Caco-2 (cell line): Measurements from ENCODE around the gene P2RX1. TPM values are rescaled to one million over a fixed set of nuclear protein-coding genes. Genes with fewer than 3 reads are reported as not detected.
A peak's percentile ranks its signal among the peaks of the same experiment; 100 is the strongest.

ENCODE experiments used
- BruUV-seq: library from RNA; stranded (reverse); fragments of 400-500 nt; replicated peaks from 2 replicates; lab custom pipeline; 2021; lab: Mats Ljungman, UMichigan
- CTCF ChIA-PET: fragments of 300-600 bp; sonication (Branson Sonifier 250); formaldehyde crosslinking; loops from one replicate; lab custom pipeline; 2022; ENCODE audit warnings: antibody characterized with exemption; lab: Charles Lee
- POLR2A ChIA-PET: fragments of 300-600 bp; sonication (Branson Sonifier 250); formaldehyde crosslinking; loops from one replicate; lab custom pipeline; 2022; ENCODE audit warnings: antibody characterized with exemption; lab: Charles Lee
- DNase-seq, 2 experiments: peaks; one replicate each; pipeline versions ENCODE4 v3.0.0 to v3.0.0-alpha.2; 2020 to 2022
- H3K27me3 ChIP-seq: replicated peaks from 2 replicates; pipeline ENCODE4 v1.6.0; 2011; ENCODE audit warnings: low read length; ENCODE audit not compliant: control insufficient read depth, insufficient read depth
- H3K36me3 ChIP-seq: 2 replicates; pipeline ENCODE4 v1.5.1; 2011; ENCODE audit warnings: low read length; ENCODE audit not compliant: control insufficient read depth, insufficient read depth
- H3K4me1 ChIP-seq: fragments of 250-450 bp; sonication (Bioruptor Pico); 2 replicates; pipeline ENCODE4 v1.5.1; 2020; ENCODE audit warnings: mild to moderate bottlenecking
- H3K4me3 ChIP-seq: 2 replicates; pipeline ENCODE4 v1.5.1; 2011; ENCODE audit warnings: low read depth, mild to moderate bottlenecking, control low read depth, low read length
- H3K9me3 ChIP-seq: fragments of 250-450 bp; sonication (Bioruptor Pico); 2 replicates; pipeline ENCODE4 v1.5.1; 2020; ENCODE audit warnings: mild to moderate bottlenecking, moderate library complexity
- H3K27ac Mint-ChIP-seq: one replicate; pipeline ENCODE4 v1.8.0; 2022; ENCODE audit warnings: mixed read lengths; ENCODE audit not compliant: unreplicated experiment
- H3K27me3 Mint-ChIP-seq: one replicate; pipeline ENCODE4 v1.8.0; 2022; ENCODE audit warnings: mixed read lengths; ENCODE audit not compliant: insufficient read depth, unreplicated experiment
- H3K36me3 Mint-ChIP-seq: one replicate; pipeline ENCODE4 v1.8.0; 2022; ENCODE audit warnings: mild to moderate bottlenecking, mixed read lengths; ENCODE audit not compliant: insufficient read depth, unreplicated experiment
- H3K4me1 Mint-ChIP-seq: one replicate; pipeline ENCODE4 v1.8.0; 2022; ENCODE audit warnings: low read depth, mixed read lengths; ENCODE audit not compliant: unreplicated experiment
- H3K4me3 Mint-ChIP-seq: one replicate; pipeline ENCODE4 v1.8.0; 2022; ENCODE audit warnings: mild to moderate bottlenecking, moderate library complexity, mixed read lengths; ENCODE audit not compliant: unreplicated experiment
- H3K9me3 Mint-ChIP-seq: one replicate; pipeline ENCODE4 v1.8.0; 2022; ENCODE audit warnings: mixed read lengths; ENCODE audit not compliant: unreplicated experiment
- intact Hi-C: fragments of 100-400 bp; cut with micrococcal nuclease; formaldehyde crosslinking; loops from one replicate; pipeline ENCODE4 v1.10.0; 2022; ENCODE audit not compliant: unreplicated experiment
- total RNA-seq: library from RNA; stranded (reverse); gene quantifications from 2 replicates; pipeline ENCODE4 v1.2.3, GENCODE V29; 2022
- TF ChIP-seq, protein P1 (sequence below), 2 experiments: fragments of 200-600 bp in 1 of 2; IDR thresholded peaks; 1 replicate in 1 of 2; 2 replicates in 1 of 2; pipeline versions ENCODE4 v1.5.1 to v1.8.0; 2011 to 2022; ENCODE audit warnings: antibody characterized with exemption in 1 of 2, control low read depth in 1 of 2, inconsistent platforms in 1 of 2, low read depth in 1 of 2, low read length in 1 of 2, mild to moderate bottlenecking in 1 of 2, moderate library complexity in 1 of 2; ENCODE audit not compliant: insufficient read depth in 1 of 2, severe bottlenecking in 1 of 2, unreplicated experiment in 1 of 2

Gene P2RX1
- total RNA-seq, 1 experiment from 2014 or later, result 0.23 TPM

DNA sequence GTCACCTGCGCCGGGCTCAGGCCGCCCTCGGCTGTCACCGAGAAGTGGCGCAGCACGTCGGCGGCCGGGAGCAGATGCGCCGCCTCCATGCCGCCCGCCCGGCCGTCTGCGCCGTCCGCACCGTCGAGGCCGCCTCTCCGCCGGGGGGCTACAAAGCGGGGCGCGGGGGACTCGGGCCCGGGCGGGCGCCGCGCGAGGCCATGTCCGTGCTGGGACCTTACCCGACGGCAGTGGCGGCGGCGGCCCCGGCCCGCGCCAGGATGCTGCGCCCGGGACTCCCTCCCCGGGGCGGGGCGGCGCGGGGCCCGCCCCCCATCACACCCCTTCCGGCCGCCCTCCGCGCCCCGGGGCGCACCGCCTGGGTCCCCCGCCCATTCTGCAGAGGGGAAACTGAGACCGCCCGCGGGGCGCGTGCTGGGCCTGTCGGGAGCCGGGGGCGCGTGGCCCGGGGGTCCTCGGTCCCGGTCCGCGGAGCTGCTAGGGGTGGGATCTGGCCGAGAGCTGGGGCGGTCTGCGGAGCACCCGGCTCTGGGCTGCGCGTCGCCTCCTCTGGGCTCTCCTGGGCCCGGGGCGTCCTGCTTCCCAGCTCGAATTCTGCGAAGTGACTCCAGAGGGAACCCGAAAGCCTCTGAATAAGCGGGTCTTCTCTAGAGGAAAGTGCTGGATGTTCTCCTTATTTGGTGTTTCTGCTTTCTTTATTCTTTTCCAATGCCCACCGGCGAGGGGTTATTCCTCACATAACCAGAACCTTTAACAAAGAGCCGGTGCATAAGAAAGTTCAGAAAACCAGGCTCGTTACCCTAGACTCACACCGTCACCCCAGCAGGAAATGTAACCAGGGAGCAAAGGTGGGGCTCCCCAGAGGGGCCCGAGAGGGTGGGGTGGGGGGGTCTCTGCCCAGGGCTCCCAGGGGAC is 48.2 kb upstream of the P2RX1 start, which contains the start of gene ATP2A3:
TSS of gene ATP2A3 (minus strand) at position 235 of the 915 bp plus-strand sequence. CDS start at position 89, 146 bp downstream.
- Mint-ChIP-seq H3K36me3 (no peaks in the 10 kb centered on the region), H3K27me3 (no peaks in the 10 kb centered on the region), H3K9me3 (no peaks in the 10 kb centered on the region), H3K4me1 (peaks cover under 1% of the 10 kb centered on the region), H3K4me3 (peak within 1 kb of the TSS; percentile 74), H3K27ac (peak within 1 kb of the TSS; percentile 42)
- POLR2A ChIA-PET, result interaction anchor here (1.0 kb wide), 1 partner anchor 34 kb away, joined by 3 read pairs; no protein-coding TSS in a partner anchor
- TF ChIP-seq, protein P1, sequence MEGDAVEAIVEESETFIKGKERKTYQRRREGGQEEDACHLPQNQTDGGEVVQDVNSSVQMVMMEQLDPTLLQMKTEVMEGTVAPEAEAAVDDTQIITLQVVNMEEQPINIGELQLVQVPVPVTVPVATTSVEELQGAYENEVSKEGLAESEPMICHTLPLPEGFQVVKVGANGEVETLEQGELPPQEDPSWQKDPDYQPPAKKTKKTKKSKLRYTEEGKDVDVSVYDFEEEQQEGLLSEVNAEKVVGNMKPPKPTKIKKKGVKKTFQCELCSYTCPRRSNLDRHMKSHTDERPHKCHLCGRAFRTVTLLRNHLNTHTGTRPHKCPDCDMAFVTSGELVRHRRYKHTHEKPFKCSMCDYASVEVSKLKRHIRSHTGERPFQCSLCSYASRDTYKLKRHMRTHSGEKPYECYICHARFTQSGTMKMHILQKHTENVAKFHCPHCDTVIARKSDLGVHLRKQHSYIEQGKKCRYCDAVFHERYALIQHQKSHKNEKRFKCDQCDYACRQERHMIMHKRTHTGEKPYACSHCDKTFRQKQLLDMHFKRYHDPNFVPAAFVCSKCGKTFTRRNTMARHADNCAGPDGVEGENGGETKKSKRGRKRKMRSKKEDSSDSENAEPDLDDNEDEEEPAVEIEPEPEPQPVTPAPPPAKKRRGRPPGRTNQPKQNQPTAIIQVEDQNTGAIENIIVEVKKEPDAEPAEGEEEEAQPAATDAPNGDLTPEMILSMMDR (IDR thresholded peaks at IDR 0.05; ENCODE audit: insufficient read depth in 1 of 2, low read depth in 1 of 2, low read length in 1 of 2, severe bottlenecking in 1 of 2, unreplicated experiment in 1 of 2), result no peak
- no peaks in the 10 kb centered on the region for H3K36me3 ChIP-seq
- H3K4me1 ChIP-seq, result peaks cover 6% of the 10 kb centered on the region
- BruUV-seq, result no TSS peak
- intact Hi-C loops, result loop anchor here (1.0 kb wide), 1 partner anchor 39 kb away; no protein-coding TSS in a partner anchor
- peak within 1 kb of the TSS; percentile 47 for H3K4me3 ChIP-seq
- peak in 1 of 2 experiments; percentile 21 for DNase-seq
- CTCF ChIA-PET, result interaction anchor here (1.0 to 1.6 kb wide), 4 partner anchors 30 to 227 kb away, joined by 4 to 7 read pairs (median 6); no protein-coding TSS in a partner anchor
- no peaks in the 10 kb centered on the region for H3K9me3 ChIP-seq
- no peaks in the 10 kb centered on the region for H3K27me3 ChIP-seq

DNA sequence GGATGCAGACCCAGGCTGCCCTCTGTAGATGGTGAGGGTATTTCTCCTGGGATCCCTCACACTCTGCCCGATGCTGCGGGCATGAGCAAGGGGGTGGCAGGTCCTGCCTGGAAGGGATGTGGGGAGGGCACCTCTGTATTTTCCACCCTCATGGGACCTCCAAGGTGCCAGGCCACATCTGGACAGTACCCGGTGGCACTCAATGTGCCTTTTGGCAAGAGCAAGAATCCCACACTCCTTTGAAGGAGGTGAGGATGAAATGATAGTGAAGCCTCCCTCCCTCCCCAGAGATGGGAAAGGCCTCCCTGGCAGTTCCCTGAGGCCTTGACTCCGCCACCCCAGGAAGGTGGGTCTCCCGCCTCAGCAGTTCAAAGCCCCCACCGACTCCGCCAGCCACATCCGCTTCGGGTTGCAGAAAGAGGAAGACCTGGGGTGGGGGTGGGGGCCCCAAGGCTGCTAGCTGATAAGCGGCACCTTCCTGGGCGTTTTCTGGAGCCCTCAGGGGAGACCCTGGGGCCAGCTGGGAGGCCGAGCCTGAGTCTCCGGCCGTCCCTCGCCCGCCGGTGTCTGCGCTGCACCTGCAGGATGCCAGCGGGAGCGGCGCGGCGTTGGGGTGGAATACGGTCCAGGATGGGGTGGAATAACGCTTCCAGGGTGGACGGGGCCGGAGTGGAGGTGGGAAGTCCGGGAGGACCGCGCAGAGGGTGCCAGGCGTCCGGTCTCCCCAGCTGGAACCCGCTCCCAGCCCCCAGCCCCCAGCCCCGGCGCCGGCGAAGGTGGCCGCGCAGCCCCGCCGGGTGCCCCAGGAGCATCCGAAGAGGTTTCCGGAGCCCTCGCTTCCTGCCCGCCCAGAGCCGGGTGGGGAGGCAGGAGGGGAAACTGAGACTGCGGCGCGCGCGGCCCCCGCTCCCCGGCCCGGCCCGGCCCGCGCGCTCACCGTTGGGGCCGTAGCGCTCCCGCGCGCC is 47.3 kb upstream of the P2RX1 start:
- no peak overlapping the region for H3K27ac Mint-ChIP-seq
- no peaks in the 10 kb centered on the region for H3K9me3 Mint-ChIP-seq
- TF ChIP-seq, protein P1 (IDR thresholded peaks at IDR 0.05; ENCODE audit: insufficient read depth in 1 of 2, low read depth in 1 of 2, low read length in 1 of 2, severe bottlenecking in 1 of 2, unreplicated experiment in 1 of 2), result no peak
- Histone ChIP-seq H3K4me1 (peaks cover 10% of the 10 kb centered on the region), H3K36me3 (no peaks in the 10 kb centered on the region), H3K4me3 (peak overlapping the region; percentile 47), H3K9me3 (no peaks in the 10 kb centered on the region), H3K27me3 (no peaks in the 10 kb centered on the region)
- intact Hi-C loops, result loop anchor here (1.0 kb wide), 1 partner anchor 40 kb away; no protein-coding TSS in a partner anchor
- no peaks in the 10 kb centered on the region for H3K27me3 Mint-ChIP-seq
- CTCF ChIA-PET, result no interaction called here
- DNase-seq, result no peak
- POLR2A ChIA-PET, result no interaction called here
- H3K4me3 Mint-ChIP-seq, result no peak overlapping the region
- H3K36me3 Mint-ChIP-seq, result no peaks in the 10 kb centered on the region
- peaks cover 7% of the 10 kb centered on the region for H3K4me1 Mint-ChIP-seq
- no TSS peak for BruUV-seq

DNA sequence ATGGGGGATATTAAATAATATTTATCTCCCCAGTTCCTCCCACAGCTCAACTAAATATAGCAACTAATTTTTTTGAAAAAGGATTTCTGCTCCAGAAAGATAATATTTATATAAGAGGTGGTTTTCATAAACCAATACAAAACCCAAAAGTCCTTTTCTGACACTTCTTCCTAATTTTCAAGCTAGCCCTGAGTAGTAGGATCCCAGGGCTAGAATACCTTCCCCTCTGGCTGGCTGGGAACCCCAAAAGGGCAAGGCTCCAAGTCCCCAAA is 46.6 kb upstream of the P2RX1 start:
- Mint-ChIP-seq H3K9me3 (no peaks in the 10 kb centered on the region), H3K36me3 (no peaks in the 10 kb centered on the region), H3K4me1 (peaks cover 7% of the 10 kb centered on the region), H3K4me3 (no peak overlapping the region), H3K27me3 (no peaks in the 10 kb centered on the region), H3K27ac (no peak overlapping the region)
- no peaks in the 10 kb centered on the region for H3K9me3 ChIP-seq
- TF ChIP-seq, protein P1 (IDR thresholded peaks at IDR 0.05; ENCODE audit: insufficient read depth in 1 of 2, low read depth in 1 of 2, low read length in 1 of 2, severe bottlenecking in 1 of 2, unreplicated experiment in 1 of 2), result no peak
- BruUV-seq, result no TSS peak
- ChIA-PET POLR2A (no interaction called here), CTCF (no interaction called here)
- H3K27me3 ChIP-seq, result no peaks in the 10 kb centered on the region
- peaks cover 10% of the 10 kb centered on the region for H3K4me1 ChIP-seq
- no peak for DNase-seq
- H3K36me3 ChIP-seq, result no peaks in the 10 kb centered on the region
- intact Hi-C loops, result no loop called here
- no peak overlapping the region for H3K4me3 ChIP-seq
